ENCODE results near the gene SNX3.

- TF ChIP-seq EZH2phosphoT487 (IDR thresholded peaks at IDR 0.05) (peak; percentile 62), CTCF (IDR thresholded peaks at IDR 0.05) (no peak)
These were observed 90.2 kb downstream of the SNX3 start for GRCh38 chr6:108170332-108171290.

Data from neural progenitor cell (in vitro differentiated cells).